ENCODE data around the gene MAST4. TPM values are rescaled to one million over a fixed set of nuclear protein-coding genes. Genes with fewer than 3 reads are reported as not detected.
"Not testable (repeated sequence)": the region's sequence is repeated elsewhere in the genome, so short reads cannot be mapped to it uniquely, and the experiment has no call there.

Gene MAST4
- total and polyA plus RNA-seq, 4 donors: 3.7 to 9.5 (median 6.5) TPM

GRCh38 chr5:66821688-66822429, 225.7 kb downstream of the MAST4 start:
- Histone ChIP-seq H3K9ac (ENCODE audit: low read depth in 1 of 2, low read length in 2 of 2) (no peak overlapping the region), H3K4me3 (ENCODE audit: low read depth in 1 of 3, low read length in 3 of 3) (no peak overlapping the region), H3K27me3 (ENCODE audit: control insufficient read depth in 4 of 4, insufficient read depth in 4 of 4, low read length in 3 of 4) (no peaks in the 10 kb centered on the region), H3K9me3 (ENCODE audit: control insufficient read depth in 4 of 4, low read length in 3 of 4) (no peaks in the 10 kb centered on the region), H3K36me3 (ENCODE audit: control insufficient read depth in 4 of 4, insufficient read depth in 3 of 4, low read depth in 1 of 4, low read length in 3 of 4) (no peaks in the 10 kb centered on the region), H3K4me1 (ENCODE audit: control insufficient read depth in 4 of 4, insufficient read depth in 4 of 4, low read length in 3 of 4) (peaks cover 2 to 18% (median 10%) of the 10 kb centered on the region in 4 donors), H3K27ac (ENCODE audit: low read depth in 1 of 2, low read length in 2 of 2) (no peak overlapping the region)
- WGBS: 87% methylated on average over 4 of the region's 4 CpGs
- no peak for DNase-seq (ENCODE audit: low spot score)
- TF ChIP-seq HNF4A (conservative IDR thresholded peaks at IDR 0.05) (no peak), ZBTB33 (IDR thresholded peaks at IDR 0.05) (no peak), EGR1 (IDR thresholded peaks at IDR 0.05; ENCODE audit: low read depth in 2 of 2) (no peak), SP1 (IDR thresholded peaks at IDR 0.05) (no peak), RAD21 (IDR thresholded peaks at IDR 0.05) (no peak), MAX (IDR thresholded peaks at IDR 0.05) (no peak), REST (IDR thresholded peaks at IDR 0.05) (no peak), TAF1 (conservative IDR thresholded peaks at IDR 0.05) (no peak), GABPA (IDR thresholded peaks at IDR 0.05 in 1 of 2, conservative IDR thresholded peaks at IDR 0.05 in 1 of 2) (no peak), ATF3 (IDR thresholded peaks at IDR 0.05) (no peak)

GRCh38 chr5:66822906-66823305, 226.7 kb downstream of the MAST4 start:
- peaks cover 2 to 18% (median 10%) of the 10 kb centered on the region in 4 donors for H3K4me1 ChIP-seq (ENCODE audit: control insufficient read depth in 4 of 4, insufficient read depth in 4 of 4, low read length in 3 of 4)
- H3K27me3 ChIP-seq (ENCODE audit: control insufficient read depth in 4 of 4, insufficient read depth in 4 of 4, low read length in 3 of 4); DNase-seq (ENCODE audit: low spot score); H3K9ac ChIP-seq (ENCODE audit: low read depth in 1 of 2, low read length in 2 of 2); H3K4me3 ChIP-seq (ENCODE audit: low read depth in 1 of 3, low read length in 3 of 3); H3K27ac ChIP-seq (ENCODE audit: low read depth in 1 of 2, low read length in 2 of 2); H3K9me3 ChIP-seq (ENCODE audit: control insufficient read depth in 4 of 4, low read length in 3 of 4); H3K36me3 ChIP-seq (ENCODE audit: control insufficient read depth in 4 of 4, insufficient read depth in 3 of 4, low read depth in 1 of 4, low read length in 3 of 4): not testable (repeated sequence)
- 76% methylated on average over 2 of the region's 2 CpGs for WGBS

GRCh38 chr5:66824476-66824875, 228.3 kb downstream of the MAST4 start:
- WGBS: 94% methylated on average over 4 of the region's 4 CpGs
- TF ChIP-seq MAX (IDR thresholded peaks at IDR 0.05) (no peak), CTCF (IDR thresholded peaks at IDR 0.05; ENCODE audit: low read depth, low read length, missing input control) (no peak), YY1 (IDR thresholded peaks at IDR 0.05) (no peak), RAD21 (IDR thresholded peaks at IDR 0.05) (no peak), ATF3 (IDR thresholded peaks at IDR 0.05) (no peak), ZBTB33 (IDR thresholded peaks at IDR 0.05) (no peak), FOXA2 (IDR thresholded peaks at IDR 0.05) (no peak), TAF1 (conservative IDR thresholded peaks at IDR 0.05) (no peak), HNF4G (IDR thresholded peaks at IDR 0.05) (no peak)

More at GRCh38 chr5:66824476-66824875, 228.3 kb downstream of the MAST4 start:
- Histone ChIP-seq H3K9me3 (ENCODE audit: control insufficient read depth in 4 of 4, low read length in 3 of 4) (no peaks in the 10 kb centered on the region), H3K27me3 (ENCODE audit: control insufficient read depth in 4 of 4, insufficient read depth in 4 of 4, low read length in 3 of 4) (no peaks in the 10 kb centered on the region), H3K4me3 (ENCODE audit: low read depth in 1 of 3, low read length in 3 of 3) (no peak overlapping the region), H3K27ac (ENCODE audit: low read depth in 1 of 2, low read length in 2 of 2) (no peak overlapping the region), H3K9ac (ENCODE audit: low read depth in 1 of 2, low read length in 2 of 2) (no peak overlapping the region), H3K4me1 (ENCODE audit: control insufficient read depth in 4 of 4, insufficient read depth in 4 of 4, low read length in 3 of 4) (peaks cover 1 to 15% (median 11%) of the 10 kb centered on the region in 4 donors), H3K36me3 (ENCODE audit: control insufficient read depth in 4 of 4, insufficient read depth in 3 of 4, low read depth in 1 of 4, low read length in 3 of 4) (no peaks in the 10 kb centered on the region)
- DNase-seq (ENCODE audit: low spot score): no peak

Data from liver (tissue), 9 donors.